Inflammatory macrophage (primary cell): Measurements from ENCODE around the gene CTSC.
"Not testable (repeated sequence)": the region's sequence is repeated elsewhere in the genome, so short reads cannot be mapped to it uniquely, and the experiment has no call there.

ENCODE experiments used
- DNase-seq, 2 donors: peaks; one replicate each; pipeline ENCODE4 v3.0.0-alpha.2; 2020 to 2022

The CTSC gene

GRCh38 chr11:88352139-88352538, 14.6 kb upstream of the CTSC start:
- no peak for DNase-seq

- DNase-seq: no peak
Measured at GRCh38 chr11:88348870-88349269, 11.3 kb upstream of the CTSC start.

DNA sequence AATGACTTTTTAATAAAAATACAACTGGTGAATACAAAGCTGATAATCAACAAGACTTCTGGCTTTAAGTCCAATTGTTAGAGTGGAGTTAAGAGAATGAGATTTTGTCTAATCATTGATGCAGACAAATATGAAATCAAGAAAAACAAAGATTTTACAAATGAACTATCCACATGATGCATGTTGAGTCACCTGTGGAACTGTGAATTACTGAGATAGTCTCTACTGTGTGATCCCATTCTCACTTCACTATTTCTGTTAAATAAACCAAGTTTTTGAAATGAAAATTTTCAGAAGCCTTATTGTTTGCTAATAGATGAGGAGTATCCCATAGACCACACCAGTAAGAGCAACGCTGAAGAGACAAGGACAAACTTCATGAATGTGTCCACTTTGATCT, 8.4 kb upstream of the CTSC start:
- DNase-seq: no peak

DNA sequence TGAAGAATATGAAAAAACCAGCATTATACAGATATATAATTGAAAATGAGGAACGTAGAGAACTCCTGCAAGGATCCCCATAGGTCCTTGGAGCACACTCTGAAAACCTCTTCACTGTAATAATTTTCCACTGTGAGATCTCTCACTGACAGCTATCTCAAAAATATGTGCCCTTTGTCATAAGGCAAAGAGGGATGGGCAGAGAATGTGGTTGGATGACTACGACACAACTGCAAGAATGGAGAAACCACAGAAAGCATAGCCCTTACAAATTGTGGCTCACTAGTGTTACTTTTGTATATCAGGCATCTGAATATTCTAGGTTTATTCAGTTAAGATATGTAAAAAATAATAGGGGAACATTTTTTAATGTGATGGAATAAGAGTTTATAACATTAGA, 7.9 kb upstream of the CTSC start:
- no peak for DNase-seq

- no peak for DNase-seq
Measured at GRCh38 chr11:88344869-88345268, 7.3 kb upstream of the CTSC start.

DNA sequence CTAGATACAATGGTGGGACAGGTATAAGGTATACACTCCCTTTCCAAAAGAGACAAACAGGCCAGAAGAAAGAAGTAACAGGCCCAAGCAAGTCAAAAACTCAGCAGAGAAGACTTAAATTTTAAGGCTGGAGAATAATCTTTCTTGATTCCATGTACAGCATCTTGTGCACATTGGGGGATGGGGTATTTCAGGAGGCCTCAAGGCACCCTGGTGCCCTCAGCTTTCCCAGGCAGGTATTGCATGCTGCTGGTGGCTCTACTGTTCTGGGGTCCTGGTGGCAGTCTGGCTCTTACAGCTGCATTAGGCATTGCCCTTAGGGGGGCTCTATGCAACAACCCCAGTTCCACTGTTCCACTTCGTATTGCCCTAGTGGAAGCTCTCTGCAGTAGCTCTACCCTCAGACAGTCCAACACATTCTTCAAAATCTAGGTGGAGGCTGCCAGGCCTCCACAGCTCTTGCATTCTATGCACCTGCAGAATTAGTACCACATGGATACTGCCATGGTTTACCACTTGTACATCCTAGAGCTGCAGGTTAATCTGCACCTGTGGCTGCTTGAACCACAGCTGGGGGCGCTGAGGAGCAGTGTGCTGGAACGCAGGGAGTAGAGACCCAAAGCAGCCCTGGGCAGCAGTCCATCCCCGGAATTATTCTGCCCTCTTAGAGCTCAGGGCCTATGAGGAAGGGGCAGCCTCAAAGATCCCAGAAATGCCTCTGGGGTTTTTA, 4.2 kb upstream of the CTSC start:
- DNase-seq: no peak

DNA sequence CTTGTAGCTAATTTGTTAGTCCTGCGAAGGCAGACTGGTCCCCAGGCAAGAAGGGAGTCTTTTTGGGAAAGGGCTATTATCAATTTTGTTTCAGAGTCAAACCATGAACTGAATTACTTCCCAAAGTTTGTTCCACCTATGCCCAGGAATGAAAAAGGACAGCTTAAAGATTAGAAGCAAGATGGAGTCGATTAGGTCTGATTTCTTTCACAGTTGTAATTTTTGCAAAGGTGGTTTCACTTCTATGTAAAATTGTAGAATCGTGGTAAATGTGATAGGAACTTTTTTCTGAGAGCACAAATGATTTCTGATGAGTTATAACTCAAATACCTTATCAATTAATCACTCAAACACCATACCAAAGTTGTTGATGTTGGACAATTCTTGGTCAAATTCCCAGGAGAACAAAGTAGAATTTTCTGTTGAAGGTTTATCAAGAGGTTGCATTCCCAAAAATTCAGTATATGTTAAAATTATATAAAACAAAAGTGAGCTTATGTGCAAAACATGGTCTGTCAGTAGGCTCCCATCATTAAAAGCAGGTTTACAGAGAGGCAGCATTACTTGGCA, 2.9 kb upstream of the CTSC start:
- DNase-seq: no peak

- DNase-seq: peak; percentile 91 to 94
Measured at GRCh38 chr11:88337987-88338668, 592 bp upstream of the CTSC start.

- no peak for DNase-seq
Measured at GRCh38 chr11:88335284-88335683, 2.3 kb downstream of the CTSC start.

DNA sequence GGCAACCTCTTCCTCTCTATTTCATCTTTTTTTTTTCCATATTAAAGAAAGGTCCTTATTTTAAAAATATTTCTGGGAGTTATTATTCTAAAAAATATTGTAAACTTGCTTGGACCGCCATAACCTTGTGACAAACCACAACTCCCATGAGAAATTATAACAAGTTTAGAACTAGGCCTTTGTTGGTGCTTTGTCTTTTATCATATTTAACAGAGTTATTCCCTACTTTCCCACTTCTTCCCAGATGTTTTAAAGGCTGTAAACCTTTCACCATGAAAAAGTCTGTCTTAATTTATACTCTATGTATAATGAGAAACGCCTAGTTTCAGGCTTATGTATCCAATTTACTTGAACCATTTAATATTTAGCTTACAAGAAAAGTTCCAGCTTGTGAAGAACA, 3.7 kb downstream of the CTSC start:
- DNase-seq: no peak

DNA sequence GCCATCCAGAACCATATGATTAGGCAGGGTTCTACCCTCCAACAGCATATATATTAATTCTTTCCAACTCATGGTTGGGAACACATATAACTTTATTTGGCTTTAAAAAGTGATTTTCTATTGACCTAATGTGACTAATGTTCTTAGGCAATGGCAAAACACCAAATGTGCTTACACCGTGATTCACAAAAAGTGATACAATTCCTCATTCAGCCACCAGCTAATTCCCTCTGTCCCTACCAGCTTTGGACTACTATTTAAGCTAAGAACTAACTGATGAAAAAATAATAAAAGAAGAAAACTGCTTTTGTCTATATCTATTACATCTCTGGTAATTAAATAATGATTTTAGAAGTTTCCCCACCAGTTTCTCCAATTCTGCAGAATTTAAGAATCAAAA, 4.7 kb downstream of the CTSC start:
- peak in 1 of 2 donors; percentile 20 for DNase-seq

DNA sequence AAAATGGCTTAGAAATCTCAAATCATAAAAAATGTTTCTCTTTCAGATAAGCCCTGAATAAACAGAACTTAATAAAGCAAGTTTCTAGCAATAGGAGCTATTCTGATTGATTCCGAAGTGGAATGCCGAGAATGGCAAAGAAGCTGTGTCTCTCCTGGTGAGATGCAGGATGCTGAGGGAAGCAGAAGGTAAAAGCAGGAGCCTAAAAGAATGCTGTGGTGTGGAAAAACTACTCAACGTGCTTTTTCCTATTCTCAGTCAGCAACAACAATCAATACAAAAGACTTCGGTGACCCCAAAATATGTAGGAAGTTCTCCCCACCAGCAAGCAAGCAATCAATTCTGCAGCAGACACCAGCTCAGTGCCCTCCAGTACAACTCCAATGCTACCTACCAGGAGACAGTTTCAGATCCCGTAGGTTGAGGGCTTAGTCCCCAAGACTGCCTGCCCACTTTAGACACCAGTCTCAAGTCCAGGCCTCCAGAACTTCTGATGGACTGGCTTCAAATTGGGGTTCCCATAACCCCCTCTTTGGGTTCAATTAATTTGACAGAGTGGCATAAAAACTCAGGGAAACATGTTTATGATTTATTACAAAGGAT, 6.6 kb downstream of the CTSC start:
- DNase-seq: no peak

DNA sequence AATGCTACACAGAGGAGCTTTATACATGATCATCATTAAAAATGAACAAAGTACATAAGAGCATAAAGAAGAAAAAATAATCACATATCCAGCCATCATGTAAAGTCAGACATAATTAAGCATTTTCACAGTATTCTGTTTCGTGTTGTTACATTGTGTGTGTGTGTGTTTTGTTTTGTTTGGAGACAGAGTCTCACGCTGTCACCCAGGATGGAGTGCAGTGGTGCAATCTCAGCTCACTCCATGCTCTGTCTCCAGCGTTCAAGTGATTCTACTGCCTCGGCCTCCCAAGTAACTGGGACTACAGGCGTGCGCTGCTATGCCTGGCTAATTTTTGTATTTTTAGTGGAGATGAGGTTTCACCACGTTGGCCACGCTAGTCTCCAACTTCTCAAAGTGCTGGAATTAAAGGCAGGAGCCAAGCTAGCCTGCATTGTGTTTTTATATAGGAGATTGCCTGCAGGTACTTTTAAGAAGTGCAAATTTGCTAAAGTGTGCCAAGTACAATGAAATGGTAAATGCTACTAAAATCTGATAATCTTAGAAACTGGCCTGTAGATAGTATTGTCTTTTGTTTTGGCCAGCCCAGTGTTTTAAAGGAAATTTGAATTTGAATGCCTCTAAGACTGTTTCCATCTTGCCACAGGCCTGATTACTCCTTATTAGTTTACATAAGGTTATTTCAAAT, 7.8 kb downstream of the CTSC start:
- no peak for DNase-seq

DNA sequence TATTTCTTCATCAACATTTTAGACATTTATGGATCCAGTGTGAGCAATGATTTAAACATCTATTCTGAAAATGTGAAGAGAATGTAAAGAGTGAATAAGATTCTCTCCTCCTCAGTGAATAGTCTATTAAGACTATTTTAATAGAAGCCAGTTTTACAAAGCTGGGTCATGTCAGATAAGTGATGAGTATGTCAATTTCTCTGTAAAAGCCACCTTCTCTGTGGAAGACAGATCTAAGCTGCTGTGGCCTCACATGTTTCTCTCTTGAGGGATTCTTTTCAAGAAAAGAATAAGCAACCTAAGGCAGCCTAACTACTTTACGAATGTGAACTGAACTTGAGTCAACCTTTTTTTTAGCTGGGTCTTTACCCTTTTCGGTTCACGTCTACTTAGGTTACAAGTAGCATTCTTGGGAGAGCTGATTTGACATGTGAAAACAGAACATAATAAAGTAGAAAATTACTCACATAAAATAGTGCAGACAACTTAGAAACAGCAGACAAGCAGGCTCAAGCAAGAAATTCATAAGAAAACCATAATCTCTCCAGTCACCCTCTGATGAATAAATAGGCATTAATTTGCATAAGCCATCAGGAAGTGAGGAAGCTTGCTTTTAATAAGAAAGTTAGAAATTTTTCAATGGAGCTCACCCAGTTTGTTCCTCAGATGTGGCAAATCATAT, 9.9 kb downstream of the CTSC start:
- DNase-seq: no peak

GRCh38 chr11:88327061-88327460, 10.5 kb downstream of the CTSC start:
- DNase-seq: no peak

GRCh38 chr11:88326099-88326498, 11.4 kb downstream of the CTSC start:
- no peak for DNase-seq

- no peak for DNase-seq
Measured at GRCh38 chr11:88324562-88325345, 12.8 kb downstream of the CTSC start.

GRCh38 chr11:88322881-88323280, 14.7 kb downstream of the CTSC start:
- DNase-seq: not testable (repeated sequence)

DNA sequence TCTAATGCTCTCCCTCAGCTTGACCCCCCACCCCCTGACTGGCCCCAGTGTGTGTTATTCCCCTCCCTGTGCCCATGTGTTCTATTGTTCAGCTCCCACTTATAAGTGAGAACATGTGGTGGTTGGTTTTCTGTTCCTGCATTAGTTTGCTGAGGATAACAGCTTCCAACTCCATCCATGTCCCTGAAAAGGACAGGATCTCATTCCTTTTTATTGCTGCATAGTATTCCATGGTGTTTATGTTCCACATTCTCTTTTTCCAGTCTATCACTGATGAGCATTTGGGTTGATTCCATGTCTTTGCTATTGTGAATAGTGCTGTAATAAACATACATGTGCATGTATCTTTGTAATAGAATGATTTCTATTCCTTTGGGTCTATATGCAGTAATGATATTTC, 16.1 kb downstream of the CTSC start:
- not testable (repeated sequence) for DNase-seq

GRCh38 chr11:88320149-88320559, 17.4 kb downstream of the CTSC start:
- DNase-seq: no peak

DNA sequence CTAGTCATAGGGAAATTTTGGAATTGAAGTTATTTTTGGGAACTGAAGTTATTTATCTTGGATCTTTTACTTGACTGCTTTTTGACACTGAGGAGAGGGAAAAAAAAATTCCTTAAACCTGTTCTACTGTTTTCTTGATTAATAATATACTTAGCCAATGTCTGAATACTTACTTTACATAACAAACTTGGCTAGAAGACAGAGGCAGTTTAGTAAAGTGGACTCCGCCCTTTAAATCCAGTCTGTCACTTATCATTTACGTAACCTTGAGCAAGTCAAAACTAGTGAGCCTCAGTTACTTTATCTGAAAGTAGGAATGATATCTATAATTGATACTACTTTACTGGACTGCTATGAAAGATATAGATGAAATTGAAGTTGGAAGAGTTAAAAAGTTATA, 19.5 kb downstream of the CTSC start:
- DNase-seq: no peak

- DNase-seq: no peak
Measured at GRCh38 chr11:88317536-88317935, 20.0 kb downstream of the CTSC start.
